PC-9 (cell line): ENCODE results near the gene XPO4.

Experiments
- EZH2 ChIP-seq: fragments of 200-600 bp; sonication (generic); IDR thresholded peaks from 2 replicates; pipeline ENCODE4 v1.8.0; 2017; ENCODE audit warnings: antibody characterized with exemption, low read depth
- TF ChIP-seq, protein P1 (sequence below): fragments of 200-600 bp; sonication (generic); conservative IDR thresholded peaks from 2 replicates; pipeline ENCODE4 v1.6.1; 2017; ENCODE audit warnings: mixed run types, antibody characterized with exemption, mild to moderate bottlenecking, moderate library complexity

DNA sequence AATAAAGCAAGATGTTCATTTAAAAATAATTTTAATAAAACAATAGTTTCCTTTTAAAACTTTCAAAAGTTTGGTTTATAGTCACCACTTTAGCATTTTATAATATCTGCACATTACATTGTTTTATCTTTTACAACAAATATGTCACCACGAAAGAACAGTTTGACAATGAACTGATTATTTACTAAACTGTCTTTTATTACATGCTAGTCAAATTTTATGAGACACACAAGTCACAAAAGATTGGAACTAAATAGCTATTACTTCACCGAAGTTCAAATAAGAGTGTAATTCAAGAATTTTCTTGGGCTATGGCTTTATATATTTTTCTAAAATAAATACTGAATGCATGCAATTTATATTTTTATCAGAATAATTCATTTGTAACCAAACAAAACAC, 71.3 kb downstream of the XPO4 start:
- TF ChIP-seq, protein P1, sequence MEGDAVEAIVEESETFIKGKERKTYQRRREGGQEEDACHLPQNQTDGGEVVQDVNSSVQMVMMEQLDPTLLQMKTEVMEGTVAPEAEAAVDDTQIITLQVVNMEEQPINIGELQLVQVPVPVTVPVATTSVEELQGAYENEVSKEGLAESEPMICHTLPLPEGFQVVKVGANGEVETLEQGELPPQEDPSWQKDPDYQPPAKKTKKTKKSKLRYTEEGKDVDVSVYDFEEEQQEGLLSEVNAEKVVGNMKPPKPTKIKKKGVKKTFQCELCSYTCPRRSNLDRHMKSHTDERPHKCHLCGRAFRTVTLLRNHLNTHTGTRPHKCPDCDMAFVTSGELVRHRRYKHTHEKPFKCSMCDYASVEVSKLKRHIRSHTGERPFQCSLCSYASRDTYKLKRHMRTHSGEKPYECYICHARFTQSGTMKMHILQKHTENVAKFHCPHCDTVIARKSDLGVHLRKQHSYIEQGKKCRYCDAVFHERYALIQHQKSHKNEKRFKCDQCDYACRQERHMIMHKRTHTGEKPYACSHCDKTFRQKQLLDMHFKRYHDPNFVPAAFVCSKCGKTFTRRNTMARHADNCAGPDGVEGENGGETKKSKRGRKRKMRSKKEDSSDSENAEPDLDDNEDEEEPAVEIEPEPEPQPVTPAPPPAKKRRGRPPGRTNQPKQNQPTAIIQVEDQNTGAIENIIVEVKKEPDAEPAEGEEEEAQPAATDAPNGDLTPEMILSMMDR: no peak
- no peak for TF ChIP-seq EZH2
